NCI-H2171 treated with DMSO at 0.1 percent for 48 hours (cell line): Measurements from ENCODE around the gene BZW2.
A peak's percentile ranks its signal among the peaks of the same experiment; 100 is the strongest.

Experiments
- DNase-seq: peaks from one replicate; lab custom pipeline; 2025; lab: John Stamatoyannopoulos, UW

The BZW2 gene

GRCh38 chr7:16645593-16646471 is at the start of gene BZW2, which contains the start of gene ANKMY2:
Gene BZW2, plus strand, starts transcription at chr7:16646181. Its CDS starts 19,263 bp downstream, at chr7:16665444.
Gene ANKMY2, minus strand, starts transcription at chr7:16645754. Its CDS starts 181 bp downstream, at chr7:16645573.
- peak; percentile 92 for DNase-seq

GRCh38 chr7:16598015-16598414 is 48.0 kb upstream of the BZW2 start:
- no peak for DNase-seq

GRCh38 chr7:16599860-16600259 is 46.1 kb upstream of the BZW2 start:
- DNase-seq, result no peak

- DNase-seq, result no peak
These were observed 42.3 kb upstream of the BZW2 start for GRCh38 chr7:16603633-16604032.

GRCh38 chr7:16604054-16604453 is 41.9 kb upstream of the BZW2 start:
- DNase-seq, result no peak

GRCh38 chr7:16606704-16607103 is 39.3 kb upstream of the BZW2 start:
- no peak for DNase-seq

- DNase-seq, result no peak
These were observed 36.0 kb upstream of the BZW2 start for GRCh38 chr7:16609842-16610450.

GRCh38 chr7:16611711-16612110 is 34.3 kb upstream of the BZW2 start:
- no peak for DNase-seq

GRCh38 chr7:16615228-16615627 is 30.8 kb upstream of the BZW2 start:
- no peak for DNase-seq

- DNase-seq, result no peak
These were observed 29.9 kb upstream of the BZW2 start for GRCh38 chr7:16616122-16616521.

GRCh38 chr7:16616542-16616941 is 29.4 kb upstream of the BZW2 start:
- no peak for DNase-seq

- no peak for DNase-seq
These were observed 26.0 kb upstream of the BZW2 start for GRCh38 chr7:16619979-16620408.

GRCh38 chr7:16626388-16626787 is 19.6 kb upstream of the BZW2 start:
- DNase-seq, result no peak

- DNase-seq, result no peak
These were observed 18.7 kb upstream of the BZW2 start for GRCh38 chr7:16627236-16627635.

GRCh38 chr7:16630654-16631053 is 15.3 kb upstream of the BZW2 start:
- DNase-seq, result no peak

- DNase-seq, result no peak
These were observed 11.7 kb upstream of the BZW2 start for GRCh38 chr7:16634271-16634738.

GRCh38 chr7:16636555-16637101 is 9.4 kb upstream of the BZW2 start:
- no peak for DNase-seq

GRCh38 chr7:16637379-16637778 is 8.6 kb upstream of the BZW2 start:
- no peak for DNase-seq

GRCh38 chr7:16638282-16639280 is 7.4 kb upstream of the BZW2 start:
- DNase-seq, result no peak

GRCh38 chr7:16644157-16644556 is 1.8 kb upstream of the BZW2 start:
- no peak for DNase-seq
